Activated naive CD8-positive, alpha-beta T cell treated with anti-CD3 and anti-CD28 coated beads, Interleukin-2, amount 10 ng/mL, durations not matched to agents 7 days and 5 days (primary cell): ENCODE data around the gene PIK3C2A. TPM values are rescaled to one million over a fixed set of nuclear protein-coding genes. Genes with fewer than 3 reads are reported as not detected.

Experiments used
- ATAC-seq: fragments of 150-1000 bp; cut with Tn5 transposase; one replicate; pipeline ENCODE4 v1.10.0; 2021; ENCODE audit warnings: low read depth, moderate library complexity
- POLR2A ChIA-PET: fragments of 350-600 bp; sonication (Branson Sonifier 250); formaldehyde crosslinking; loops from one replicate; lab custom pipeline; 2021; ENCODE audit warnings: antibody characterized with exemption; lab: Charles Lee
- DNase-seq: peaks from one replicate; pipeline ENCODE4 v3.0.0; 2021
- H3K27ac Mint-ChIP-seq: one replicate; pipeline ENCODE4 v1.8.0; 2022; ENCODE audit warnings: mild to moderate bottlenecking, mixed read lengths
- H3K27me3 Mint-ChIP-seq: one replicate; pipeline ENCODE4 v1.8.0; 2022; ENCODE audit warnings: mild to moderate bottlenecking, moderate library complexity, mixed read lengths
- H3K36me3 Mint-ChIP-seq: one replicate; pipeline ENCODE4 v1.8.0; 2021; ENCODE audit warnings: mild to moderate bottlenecking, mixed read lengths
- H3K4me1 Mint-ChIP-seq: one replicate; pipeline ENCODE4 v1.8.0; 2021; ENCODE audit warnings: mixed read lengths
- H3K4me3 Mint-ChIP-seq: one replicate; pipeline ENCODE4 v1.8.0; 2022; ENCODE audit warnings: mild to moderate bottlenecking, moderate library complexity, mixed read lengths
- H3K9me3 Mint-ChIP-seq: one replicate; pipeline ENCODE4 v1.8.0; 2021; ENCODE audit warnings: mixed read lengths
- total RNA-seq, 2 experiments: library from RNA; stranded (reverse); gene quantifications; one replicate each; pipeline ENCODE4 v1.2.3, GENCODE V29; 2021

The PIK3C2A gene
- total RNA-seq, 2 experiments from 2014 or later: 27.6 to 31.4 TPM

DNA sequence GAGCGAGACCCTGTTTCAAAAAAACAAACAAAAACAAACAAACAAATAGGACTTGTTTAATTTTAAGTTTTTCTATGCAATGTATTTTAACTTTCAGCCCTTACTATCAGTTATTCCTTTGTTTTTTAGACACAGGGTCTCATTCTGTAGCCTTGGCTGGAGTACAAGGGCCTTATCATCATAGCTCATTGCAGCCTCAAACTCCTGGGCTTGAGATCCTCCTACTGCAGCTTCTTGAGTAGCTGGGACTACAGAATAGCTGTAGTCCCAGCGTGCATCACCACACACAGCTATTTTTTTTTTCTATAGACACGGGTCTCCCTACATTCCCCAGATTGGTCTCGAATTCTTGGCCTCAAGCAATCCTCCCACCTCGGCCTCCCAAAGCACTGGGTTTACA lies 44.5 kb downstream of the PIK3C2A start:
- no peak for ATAC-seq
- no peaks in the 10 kb centered on the region for H3K9me3 Mint-ChIP-seq
- H3K4me1 Mint-ChIP-seq: peaks cover 32% of the 10 kb centered on the region
- POLR2A ChIA-PET: no interaction called here
- DNase-seq: no peak
- no peaks in the 10 kb centered on the region for H3K27me3 Mint-ChIP-seq
- H3K4me3 Mint-ChIP-seq: no peak overlapping the region
- peaks cover 14% of the 10 kb centered on the region for H3K36me3 Mint-ChIP-seq
- H3K27ac Mint-ChIP-seq: no peak overlapping the region

DNA sequence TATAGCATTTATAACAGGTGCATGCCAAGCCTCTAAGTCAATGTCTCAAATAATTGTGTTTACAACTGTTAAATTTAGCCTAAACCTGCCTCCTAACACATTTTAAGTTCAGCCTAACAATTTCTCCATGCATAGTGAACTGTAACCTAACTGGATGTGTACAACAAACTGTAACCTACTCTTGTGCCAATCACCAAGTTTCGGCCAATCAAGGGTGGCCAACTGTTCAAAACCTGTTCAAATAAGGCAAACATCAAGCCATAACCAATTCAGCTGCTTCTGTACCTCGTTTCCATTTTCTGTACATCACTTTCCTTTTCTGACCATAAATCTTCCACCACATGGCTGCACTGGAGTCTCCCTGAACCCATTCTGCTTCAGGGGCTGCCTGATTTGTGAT lies 45.4 kb downstream of the PIK3C2A start:
- Mint-ChIP-seq H3K9me3 (no peaks in the 10 kb centered on the region), H3K4me1 (peaks cover 32% of the 10 kb centered on the region), H3K4me3 (no peak overlapping the region)

DNA sequence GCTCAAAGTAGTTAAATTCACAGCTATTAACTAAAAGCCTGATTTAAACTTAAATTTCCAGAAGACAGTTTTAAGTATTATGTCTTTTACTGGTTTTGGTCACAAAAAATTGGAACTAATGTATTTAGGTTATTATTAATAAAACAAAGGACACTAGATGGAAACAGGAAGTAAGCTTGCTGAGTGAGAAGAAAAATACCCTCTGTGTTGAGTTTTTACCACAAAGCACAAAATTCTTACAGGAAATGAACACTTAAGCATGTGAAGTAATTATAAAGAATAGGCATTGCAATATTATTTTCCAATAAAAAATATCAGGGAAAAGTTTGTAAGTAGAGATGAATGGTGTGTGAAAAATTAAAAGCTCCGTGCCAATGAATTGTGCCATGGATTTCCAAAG lies 46.3 kb downstream of the PIK3C2A start:
- peaks cover 10% of the 10 kb centered on the region for H3K36me3 Mint-ChIP-seq
- ATAC-seq (no peak), DNase-seq (no peak)
- no peak overlapping the region for H3K4me3 Mint-ChIP-seq
- no peak overlapping the region for H3K27ac Mint-ChIP-seq
- POLR2A ChIA-PET: interaction anchor here (0.5 kb wide), 1 partner anchor 117 kb away, joined by 4 read pairs; no protein-coding TSS in a partner anchor
- H3K4me1 Mint-ChIP-seq: peaks cover 32% of the 10 kb centered on the region
- no peaks in the 10 kb centered on the region for H3K27me3 Mint-ChIP-seq
- no peaks in the 10 kb centered on the region for H3K9me3 Mint-ChIP-seq

More for the DNA sequence above, 45.4 kb downstream of the PIK3C2A start:
- POLR2A ChIA-PET: no interaction called here
- peaks cover 9% of the 10 kb centered on the region for H3K36me3 Mint-ChIP-seq
- DNase-seq: no peak
- H3K27me3 Mint-ChIP-seq: no peaks in the 10 kb centered on the region
- H3K27ac Mint-ChIP-seq: no peak overlapping the region
- ATAC-seq: no peak

GRCh38 chr11:17159441-17159840 lies 48.3 kb downstream of the PIK3C2A start:
- H3K27me3 Mint-ChIP-seq: no peaks in the 10 kb centered on the region
- ATAC-seq: no peak
- H3K36me3 Mint-ChIP-seq: peaks cover 15% of the 10 kb centered on the region
- no peak overlapping the region for H3K27ac Mint-ChIP-seq
- no peaks in the 10 kb centered on the region for H3K9me3 Mint-ChIP-seq
- POLR2A ChIA-PET: interaction anchor here (0.6 kb wide), 1 partner anchor 435 kb away, joined by 3 read pairs; no protein-coding TSS in a partner anchor
- H3K4me1 Mint-ChIP-seq: peaks cover 26% of the 10 kb centered on the region
- H3K4me3 Mint-ChIP-seq: no peak overlapping the region
- DNase-seq: no peak

Other genes starting within 250 kb of the PIK3C2A start
- 1 to 10 TPM; 1.2 to 2.0 TPM for gene PLEKHA7, start 193.6 kb downstream of the PIK3C2A start, total RNA-seq
- 1,000 to 10,000 TPM; 1,055 to 1,108 TPM for gene RPS13, start 130.3 kb downstream of the PIK3C2A start, total RNA-seq
- 100 to 1,000 TPM; 168 to 170 TPM for gene NUCB2, start 68.8 kb upstream of the PIK3C2A start, total RNA-seq
- 1 to 10 TPM; 2.7 to 2.9 TPM for gene NCR3LG1, start 143.8 kb upstream of the PIK3C2A start, total RNA-seq
- 1 to 10 TPM; 1.8 to 2.7 TPM for gene KCNJ11, start 180.7 kb upstream of the PIK3C2A start, total RNA-seq